ENCODE results near the gene GNGT2. TPM values are rescaled to one million over a fixed set of nuclear protein-coding genes. Genes with fewer than 3 reads are reported as not detected.

Gene GNGT2
- polyA plus RNA-seq, 1 donor from 2014 or later: not detected

DNA sequence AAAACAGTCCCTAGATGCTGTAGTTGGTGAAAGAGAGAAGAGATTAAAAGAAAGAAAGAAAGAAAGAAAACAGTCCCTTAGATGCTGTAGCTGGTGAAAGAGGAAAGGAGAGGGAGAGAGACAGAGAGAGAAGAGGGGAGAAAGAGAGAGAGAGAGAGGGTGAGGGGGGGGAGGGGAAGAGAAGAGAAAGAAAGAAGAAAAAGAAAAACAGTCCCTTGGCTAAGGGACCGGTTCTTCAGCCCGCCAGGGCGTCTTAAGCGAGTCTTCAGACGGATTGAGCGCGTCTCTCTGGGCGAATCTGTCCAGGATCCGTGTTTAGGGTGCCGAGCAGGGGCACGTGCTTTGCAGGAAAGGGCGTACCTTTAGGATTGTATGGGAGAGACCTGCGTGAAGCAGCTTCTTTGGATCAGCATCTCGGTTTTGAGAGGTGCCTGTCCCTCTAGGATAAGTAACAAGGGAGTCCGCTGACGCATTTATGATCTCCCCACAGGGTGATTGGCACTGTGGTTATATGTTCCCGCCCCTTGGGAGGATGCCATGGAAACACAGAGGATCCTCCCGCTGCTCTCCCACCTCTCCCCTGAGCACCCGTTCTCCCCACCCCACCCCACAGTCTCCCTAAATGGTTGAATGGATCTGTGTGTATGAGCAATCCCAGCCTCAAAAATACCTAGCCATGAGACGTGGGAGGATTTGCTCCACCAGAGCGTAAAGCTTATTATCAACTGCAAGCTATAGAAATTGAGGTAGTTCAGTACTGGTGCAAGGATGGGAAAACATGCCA is 16.7 kb downstream of the GNGT2 start:
- Histone ChIP-seq H3K79me2 (replicated peaks; ENCODE audit: insufficient read depth, low read length) (no peaks in the 10 kb centered on the region), H3K9ac (ENCODE audit: low read length) (peak overlapping the region; percentile 76), H3K9me3 (ENCODE audit: low read length) (no peaks in the 10 kb centered on the region), H3K4me3 (ENCODE audit: low read length) (peak overlapping the region; percentile 92), H3K27ac (ENCODE audit: low read length) (peak overlapping the region; percentile 88), H4K20me1 (ENCODE audit: insufficient read depth) (no peaks in the 10 kb centered on the region), H3F3A (ENCODE audit: insufficient read depth, low read length, poor library complexity, severe bottlenecking) (no peaks in the 10 kb centered on the region), H3K27me3 (ENCODE audit: insufficient read depth, low read depth, low read length) (no peaks in the 10 kb centered on the region), H3K9me2 (ENCODE audit: insufficient read depth, low read length) (no peaks in the 10 kb centered on the region), H3K4me2 (ENCODE audit: low read length) (peak overlapping the region; percentile 10), H2AFZ (ENCODE audit: low read depth, low read length) (peak overlapping the region; percentile 61), H3K36me3 (ENCODE audit: insufficient read depth, low read length) (no peaks in the 10 kb centered on the region)
- TF ChIP-seq POLR2AphosphoS5 (IDR thresholded peaks at IDR 0.05): peak; percentile 66
- no peak for TF ChIP-seq SMC3 (conservative IDR thresholded peaks at IDR 0.05; ENCODE audit: poor library complexity)
- TF ChIP-seq EZH2 (IDR thresholded peaks at IDR 0.05; ENCODE audit: borderline replicate concordance, insufficient read depth, low read length, poor library complexity, severe bottlenecking): no peak
- TF ChIP-seq TAF1 (IDR thresholded peaks at IDR 0.05; ENCODE audit: low read depth): no peak

DNA sequence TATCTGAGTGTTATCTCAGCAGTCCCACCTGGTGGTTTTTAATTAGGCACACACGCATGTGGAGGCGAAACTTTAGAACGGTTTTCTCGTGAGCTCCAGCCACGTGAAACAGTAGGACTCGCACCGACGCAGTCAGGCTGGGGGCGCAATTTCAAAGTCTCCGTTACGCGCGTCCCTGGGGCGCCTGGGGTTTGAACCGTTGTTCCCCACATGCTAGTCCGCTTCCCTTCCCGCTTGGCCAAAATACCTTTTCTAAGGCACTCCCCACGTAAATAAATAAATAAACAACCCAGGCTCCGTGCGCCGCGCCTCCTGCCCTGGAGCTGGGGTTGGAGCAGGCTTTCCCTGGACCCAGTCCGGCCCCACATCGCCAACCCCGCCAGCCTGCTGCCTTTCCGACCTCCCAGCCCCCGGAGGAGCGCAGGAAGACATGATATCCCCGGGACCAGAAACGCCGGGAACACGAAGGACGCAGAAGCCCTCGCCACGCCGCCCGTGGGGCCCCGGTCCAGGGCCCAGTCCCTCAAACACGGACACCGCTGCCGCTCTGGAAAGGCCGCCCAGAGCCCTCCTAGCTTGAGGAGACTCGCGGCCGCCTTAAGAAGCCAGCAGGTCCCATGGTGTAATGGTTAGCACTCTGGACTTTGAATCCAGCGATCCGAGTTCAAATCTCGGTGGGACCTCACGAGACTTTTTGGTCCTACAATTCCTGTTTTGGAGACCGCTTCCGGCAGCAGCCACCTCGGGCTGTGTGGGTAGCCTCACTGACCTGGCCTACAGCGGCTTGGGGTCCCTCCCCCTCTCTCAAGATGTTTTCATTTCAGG is 18.2 kb downstream of the GNGT2 start:
- H3K79me2 ChIP-seq (replicated peaks; ENCODE audit: insufficient read depth, low read length): no peaks in the 10 kb centered on the region
- no peaks in the 10 kb centered on the region for H3K27me3 ChIP-seq (ENCODE audit: insufficient read depth, low read depth, low read length)
- no peaks in the 10 kb centered on the region for H3K36me3 ChIP-seq (ENCODE audit: insufficient read depth, low read length)
- H3K9me2 ChIP-seq (ENCODE audit: insufficient read depth, low read length): no peaks in the 10 kb centered on the region
- H4K20me1 ChIP-seq (ENCODE audit: insufficient read depth): no peaks in the 10 kb centered on the region
- TF ChIP-seq POLR2AphosphoS5 (IDR thresholded peaks at IDR 0.05) (peak; percentile 37), SMC3 (conservative IDR thresholded peaks at IDR 0.05; ENCODE audit: poor library complexity) (peak; percentile 26), TAF1 (IDR thresholded peaks at IDR 0.05; ENCODE audit: low read depth) (no peak), EP300 (conservative IDR thresholded peaks at IDR 0.05; ENCODE audit: poor library complexity, severe bottlenecking) (peak; percentile 58), MXI1 (conservative IDR thresholded peaks at IDR 0.05; ENCODE audit: poor library complexity, severe bottlenecking) (peak; percentile 97), RAD21 (conservative IDR thresholded peaks at IDR 0.05) (peak; percentile 27), EZH2 (IDR thresholded peaks at IDR 0.05; ENCODE audit: borderline replicate concordance, insufficient read depth, low read length, poor library complexity, severe bottlenecking) (no peak)
- TF ChIP-seq, protein P1, sequence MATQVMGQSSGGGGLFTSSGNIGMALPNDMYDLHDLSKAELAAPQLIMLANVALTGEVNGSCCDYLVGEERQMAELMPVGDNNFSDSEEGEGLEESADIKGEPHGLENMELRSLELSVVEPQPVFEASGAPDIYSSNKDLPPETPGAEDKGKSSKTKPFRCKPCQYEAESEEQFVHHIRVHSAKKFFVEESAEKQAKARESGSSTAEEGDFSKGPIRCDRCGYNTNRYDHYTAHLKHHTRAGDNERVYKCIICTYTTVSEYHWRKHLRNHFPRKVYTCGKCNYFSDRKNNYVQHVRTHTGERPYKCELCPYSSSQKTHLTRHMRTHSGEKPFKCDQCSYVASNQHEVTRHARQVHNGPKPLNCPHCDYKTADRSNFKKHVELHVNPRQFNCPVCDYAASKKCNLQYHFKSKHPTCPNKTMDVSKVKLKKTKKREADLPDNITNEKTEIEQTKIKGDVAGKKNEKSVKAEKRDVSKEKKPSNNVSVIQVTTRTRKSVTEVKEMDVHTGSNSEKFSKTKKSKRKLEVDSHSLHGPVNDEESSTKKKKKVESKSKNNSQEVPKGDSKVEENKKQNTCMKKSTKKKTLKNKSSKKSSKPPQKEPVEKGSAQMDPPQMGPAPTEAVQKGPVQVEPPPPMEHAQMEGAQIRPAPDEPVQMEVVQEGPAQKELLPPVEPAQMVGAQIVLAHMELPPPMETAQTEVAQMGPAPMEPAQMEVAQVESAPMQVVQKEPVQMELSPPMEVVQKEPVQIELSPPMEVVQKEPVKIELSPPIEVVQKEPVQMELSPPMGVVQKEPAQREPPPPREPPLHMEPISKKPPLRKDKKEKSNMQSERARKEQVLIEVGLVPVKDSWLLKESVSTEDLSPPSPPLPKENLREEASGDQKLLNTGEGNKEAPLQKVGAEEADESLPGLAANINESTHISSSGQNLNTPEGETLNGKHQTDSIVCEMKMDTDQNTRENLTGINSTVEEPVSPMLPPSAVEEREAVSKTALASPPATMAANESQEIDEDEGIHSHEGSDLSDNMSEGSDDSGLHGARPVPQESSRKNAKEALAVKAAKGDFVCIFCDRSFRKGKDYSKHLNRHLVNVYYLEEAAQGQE (IDR thresholded peaks at IDR 0.05; ENCODE audit: borderline replicate concordance): peak; percentile 40
- TF ChIP-seq, protein P2, sequence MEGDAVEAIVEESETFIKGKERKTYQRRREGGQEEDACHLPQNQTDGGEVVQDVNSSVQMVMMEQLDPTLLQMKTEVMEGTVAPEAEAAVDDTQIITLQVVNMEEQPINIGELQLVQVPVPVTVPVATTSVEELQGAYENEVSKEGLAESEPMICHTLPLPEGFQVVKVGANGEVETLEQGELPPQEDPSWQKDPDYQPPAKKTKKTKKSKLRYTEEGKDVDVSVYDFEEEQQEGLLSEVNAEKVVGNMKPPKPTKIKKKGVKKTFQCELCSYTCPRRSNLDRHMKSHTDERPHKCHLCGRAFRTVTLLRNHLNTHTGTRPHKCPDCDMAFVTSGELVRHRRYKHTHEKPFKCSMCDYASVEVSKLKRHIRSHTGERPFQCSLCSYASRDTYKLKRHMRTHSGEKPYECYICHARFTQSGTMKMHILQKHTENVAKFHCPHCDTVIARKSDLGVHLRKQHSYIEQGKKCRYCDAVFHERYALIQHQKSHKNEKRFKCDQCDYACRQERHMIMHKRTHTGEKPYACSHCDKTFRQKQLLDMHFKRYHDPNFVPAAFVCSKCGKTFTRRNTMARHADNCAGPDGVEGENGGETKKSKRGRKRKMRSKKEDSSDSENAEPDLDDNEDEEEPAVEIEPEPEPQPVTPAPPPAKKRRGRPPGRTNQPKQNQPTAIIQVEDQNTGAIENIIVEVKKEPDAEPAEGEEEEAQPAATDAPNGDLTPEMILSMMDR (IDR thresholded peaks at IDR 0.05; ENCODE audit: poor library complexity, severe bottlenecking): peak; percentile 61
- H3K4me3 ChIP-seq (ENCODE audit: low read length): peak overlapping the region; percentile 92
- H3K27ac ChIP-seq (ENCODE audit: low read length): peak overlapping the region; percentile 88
- no peaks in the 10 kb centered on the region for H3F3A ChIP-seq (ENCODE audit: insufficient read depth, low read length, poor library complexity, severe bottlenecking)
- H3K4me2 ChIP-seq (ENCODE audit: low read length): peak overlapping the region; percentile 97
- H3K9me3 ChIP-seq (ENCODE audit: low read length): no peaks in the 10 kb centered on the region
- peak overlapping the region; percentile 76 for H3K9ac ChIP-seq (ENCODE audit: low read length)
- H2AFZ ChIP-seq (ENCODE audit: low read depth, low read length): peak overlapping the region; percentile 61

All from neural cell (in vitro differentiated cells).